ENCODE results near the gene LRMDA. TPM values are rescaled to one million over a fixed set of nuclear protein-coding genes. Genes with fewer than 3 reads are reported as not detected.

The LRMDA gene
- total and polyA plus RNA-seq, 2 of the 8 experiments (the other 6 are each of a cell fraction or from before 2014, with no cell fraction given): 0.86 to 2.8 TPM

DNA sequence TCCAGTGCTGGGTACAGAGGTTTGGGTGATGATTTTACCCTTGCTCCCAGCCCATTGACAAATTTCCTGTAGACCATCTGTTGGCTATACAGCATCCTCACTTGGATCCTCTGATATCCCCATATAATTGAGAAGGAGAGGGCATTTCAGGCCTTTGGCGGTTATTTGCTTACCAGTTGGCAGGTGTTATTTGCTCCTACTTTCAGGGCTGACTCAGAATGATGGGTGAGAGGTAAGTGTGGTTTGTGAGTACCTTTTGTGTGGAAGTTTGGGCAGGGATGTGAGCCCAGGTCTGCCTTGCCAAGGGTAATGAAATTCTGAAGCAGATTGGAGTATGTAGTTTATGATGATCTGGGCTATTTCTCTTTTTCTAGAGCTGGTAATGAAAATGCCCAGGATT lies 93.6 kb downstream of the LRMDA start:
- Histone ChIP-seq H3K23me2 (ENCODE audit: low read depth, low read length) (no peaks in the 10 kb centered on the region), H2BK5ac (ENCODE audit: low read depth, low read length) (no peak overlapping the region), H3K4me2 (ENCODE audit: insufficient read depth in 1 of 2, low read depth in 2 of 2, low read length in 2 of 2) (no peak overlapping the region), H3K27ac (ENCODE audit: low read depth, low read length) (no peak overlapping the region), H3K36me3 (ENCODE audit: control insufficient read depth in 2 of 4, insufficient read depth in 4 of 4, low read length in 3 of 4) (no peaks in the 10 kb centered on the region; a peak in 1 of 8 replicates), H3K4ac (replicated peaks; ENCODE audit: insufficient read length, low read depth, low read length) (no peak overlapping the region), H3K23ac (ENCODE audit: insufficient read length) (no peak overlapping the region), H2BK12ac (ENCODE audit: low read depth, low read length) (no peak overlapping the region), H3K9me3 (ENCODE audit: insufficient read depth in 2 of 2, low read depth in 1 of 2, low read length in 1 of 2) (no peaks in the 10 kb centered on the region), H3K79me2 (ENCODE audit: control insufficient read depth in 1 of 2, insufficient read depth in 2 of 2, low read length in 2 of 2) (no peaks in the 10 kb centered on the region), H2AFZ (ENCODE audit: low read length) (no peak overlapping the region), H4K91ac (replicated peaks; ENCODE audit: insufficient read length, low read length) (no peak overlapping the region), H2BK120ac (replicated peaks; ENCODE audit: low read depth, low read length) (no peak overlapping the region), H3K27me3 (replicated peaks in 1 of 4; ENCODE audit: control insufficient read depth in 3 of 4, extremely low read depth in 1 of 4, insufficient read depth in 3 of 4, low read length in 3 of 4) (peaks cover 0 to 4% (median 0%) of the 10 kb centered on the region in 4 experiments; a peak in 2 of 7 replicates), H4K8ac (ENCODE audit: extremely low read depth, insufficient read depth, low read length) (no peak overlapping the region), H2BK15ac (ENCODE audit: low read length) (no peak overlapping the region), H3K9ac (replicated peaks in 1 of 4; ENCODE audit: extremely low read depth in 1 of 4, low read depth in 3 of 4, low read length in 3 of 4) (no peak overlapping the region), H3K56ac (replicated peaks; ENCODE audit: insufficient read length, low read depth, low read length) (no peak overlapping the region), H3K4me1 (replicated peaks in 1 of 4; ENCODE audit: control insufficient read depth in 3 of 4, insufficient read depth in 4 of 4, low read length in 3 of 4) (no peaks in the 10 kb centered on the region; a peak in 1 of 7 replicates), H2BK20ac (ENCODE audit: low read length) (no peak overlapping the region), H4K20me1 (replicated peaks in 1 of 2; ENCODE audit: control insufficient read depth in 1 of 2, insufficient read depth in 2 of 2, low read length in 2 of 2) (no peaks in the 10 kb centered on the region), H3K4me3 (ENCODE audit: extremely low read depth in 1 of 4, insufficient read depth in 2 of 4, low read depth in 3 of 4, low read length in 4 of 4) (no peak overlapping the region), H3K79me1 (ENCODE audit: low read depth, low read length) (no peaks in the 10 kb centered on the region), H4K5ac (ENCODE audit: insufficient read length, low read depth, low read length) (no peak overlapping the region), H3K14ac (ENCODE audit: insufficient read length) (no peak overlapping the region), H3K18ac (ENCODE audit: extremely low read depth, low read length) (no peak overlapping the region), H2AK5ac (ENCODE audit: low read depth, low read length) (no peak overlapping the region)
- POLR2A ChIA-PET (ENCODE audit: partially characterized antibody): no interaction called here
- DNase-seq (ENCODE audit: low read depth in 1 of 2, low spot score in 2 of 2) (no peak), FAIRE-seq (no peak)
- 89% methylated on average over 1 of the region's 1 CpG; no CpG with 5 or more reads in 1 of the 2 experiments for WGBS, 2 experiments (ENCODE audit: extremely low coverage in 1 of 2, insufficient coverage in 1 of 2, insufficient read length in 1 of 2, insufficient replicate concordance in 2 of 2, low coverage in 1 of 2, low lambda C conversion rate in 2 of 2, missing lambda C conversion rate in 1 of 2)
- CTCF ChIA-PET (ENCODE audit: partially characterized antibody): no interaction called here
- TF ChIP-seq POLR2AphosphoS5 (IDR thresholded peaks at IDR 0.05; ENCODE audit: low read depth, low read length): no peak
- no peak for TF ChIP-seq FOSL1 (IDR thresholded peaks at IDR 0.05; ENCODE audit: insufficient read depth, low read depth, low read length)
